Stimulated activated CD4-positive, alpha-beta T cell treated with anti-CD3 and anti-CD28 coated beads, Interleukin-4, amount 100 ng/mL, for 4 hours (primary cell): ENCODE measurements around the gene NUDT1.

ENCODE experiments used
- DNase-seq, 2 experiments: peaks; one replicate each; pipeline ENCODE4 v3.0.0-alpha.2; 2020

Gene NUDT1

GRCh38 chr7:2241580-2242540 is at the start of gene NUDT1, which contains the start of gene MRM2:
TSS of gene NUDT1 (plus strand) at chr7:2242226. CDS start at chr7:2244575, 2,349 bp downstream.
TSS of gene MRM2 (minus strand) at chr7:2242205. CDS start at chr7:2242169, 36 bp downstream.
- DNase-seq, result peak; percentile 60 to 79

GRCh38 chr7:2192831-2193534 is 49.0 kb upstream of the NUDT1 start:
- no peak for DNase-seq

GRCh38 chr7:2193575-2194305 is 48.3 kb upstream of the NUDT1 start:
- no peak for DNase-seq

GRCh38 chr7:2195400-2196246 is 46.4 kb upstream of the NUDT1 start:
- no peak for DNase-seq

GRCh38 chr7:2196381-2197378 is 45.3 kb upstream of the NUDT1 start:
- no peak for DNase-seq

GRCh38 chr7:2197436-2198155 is 44.4 kb upstream of the NUDT1 start:
- no peak for DNase-seq

GRCh38 chr7:2198206-2198605 is 43.8 kb upstream of the NUDT1 start:
- DNase-seq, result no peak

GRCh38 chr7:2198760-2199159 is 43.3 kb upstream of the NUDT1 start:
- DNase-seq, result no peak

- DNase-seq, result no peak
Observed at GRCh38 chr7:2199528-2199927, 42.5 kb upstream of the NUDT1 start.

GRCh38 chr7:2199956-2200583 is 42.0 kb upstream of the NUDT1 start:
- no peak for DNase-seq

- DNase-seq, result no peak
Observed at GRCh38 chr7:2200584-2200980, 41.4 kb upstream of the NUDT1 start.

- DNase-seq, result no peak
Observed at GRCh38 chr7:2201128-2201527, 40.9 kb upstream of the NUDT1 start.

- DNase-seq, result no peak
Observed at GRCh38 chr7:2201686-2202360, 40.2 kb upstream of the NUDT1 start.

GRCh38 chr7:2202361-2202761 is 39.7 kb upstream of the NUDT1 start:
- no peak for DNase-seq

GRCh38 chr7:2202901-2203765 is 38.9 kb upstream of the NUDT1 start:
- no peak for DNase-seq

- no peak for DNase-seq
Observed at GRCh38 chr7:2203766-2204300, 38.2 kb upstream of the NUDT1 start.

- DNase-seq, result no peak
Observed at GRCh38 chr7:2204446-2204845, 37.6 kb upstream of the NUDT1 start.
